Cardiac septum (tissue), 1 donor: ENCODE results near the gene RLF. TPM values are rescaled to one million over a fixed set of nuclear protein-coding genes. Genes with fewer than 3 reads are reported as not detected.
"Not testable (repeated sequence)": the region's sequence is repeated elsewhere in the genome, so short reads cannot be mapped to it uniquely, and the experiment has no call there.

Source experiments
- DNase-seq: peaks from one replicate; pipeline ENCODE4 v3.0.0-alpha.2; 2020; ENCODE audit warnings: low spot score
- intact Hi-C: fragments of 100-400 bp; cut with DNase I; formaldehyde crosslinking; loops from one replicate; pipeline ENCODE4 v1.14.0; 2022
- total RNA-seq: library from RNA; stranded (reverse); fragmentation: NEBNext Ultra II Directional; extraction: Animal tissue kit (Norgen Biotek cat#: 25700); gene quantifications from one replicate; pipeline ENCODE4 v1.2.1, GENCODE V29; 2021
- donor health status: DM: no; HTN: no; CAD: no.

RLF gene
- total RNA-seq, 1 donor from 2014 or later, result 13.8 TPM

DNA sequence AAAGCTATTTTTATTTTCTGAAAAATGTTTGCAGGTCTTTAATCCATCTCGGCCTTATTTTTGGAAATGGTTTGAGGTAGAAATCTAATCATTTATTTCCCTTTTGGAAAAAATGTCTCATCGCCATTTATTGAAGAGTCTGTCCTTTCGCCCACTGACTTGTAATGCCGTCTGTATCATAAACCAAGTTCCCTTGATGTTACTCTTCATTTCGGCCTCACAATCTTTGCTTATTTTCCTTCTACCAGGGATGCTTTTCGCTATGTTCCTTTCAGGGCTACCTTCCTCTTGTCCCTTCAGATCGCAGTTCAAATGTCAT lies 422 bp upstream of the RLF start:
- no peak for DNase-seq
- intact Hi-C loops, result loop anchor here (1.0 to 5.0 kb wide), 2 partner anchors 97 to 157 kb away; partner anchors contain the start of gene COL9A2

DNA sequence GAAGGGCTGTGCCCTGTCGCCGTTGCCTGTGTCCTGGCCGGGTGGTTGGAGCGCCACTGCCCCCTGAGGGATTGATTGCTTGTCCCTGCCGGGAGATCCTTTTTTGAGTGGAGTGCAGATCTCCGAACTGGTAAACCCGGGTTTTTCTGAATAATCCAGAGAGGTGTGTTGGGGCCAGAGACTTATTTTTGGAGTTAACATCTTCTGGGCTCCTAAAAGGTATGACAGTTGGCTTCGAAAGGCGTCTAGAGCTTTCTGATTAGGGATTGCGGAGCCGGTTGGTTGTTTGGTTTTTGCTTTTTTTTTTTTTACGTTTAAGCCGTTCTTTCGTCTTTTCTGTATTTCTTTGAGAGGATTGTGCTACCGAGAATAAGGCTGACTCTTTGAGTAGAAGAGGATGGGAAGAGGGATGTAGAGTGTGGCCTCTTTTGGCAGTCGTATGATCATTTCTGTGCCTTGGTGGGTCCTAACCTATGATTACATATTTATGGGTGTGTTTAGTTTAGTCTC lies 756 bp downstream of the RLF start:
- DNase-seq, result no peak
- intact Hi-C loops, result loop anchor here (1.0 to 5.0 kb wide), 2 partner anchors 95 to 155 kb away; partner anchors contain the start of gene COL9A2

DNA sequence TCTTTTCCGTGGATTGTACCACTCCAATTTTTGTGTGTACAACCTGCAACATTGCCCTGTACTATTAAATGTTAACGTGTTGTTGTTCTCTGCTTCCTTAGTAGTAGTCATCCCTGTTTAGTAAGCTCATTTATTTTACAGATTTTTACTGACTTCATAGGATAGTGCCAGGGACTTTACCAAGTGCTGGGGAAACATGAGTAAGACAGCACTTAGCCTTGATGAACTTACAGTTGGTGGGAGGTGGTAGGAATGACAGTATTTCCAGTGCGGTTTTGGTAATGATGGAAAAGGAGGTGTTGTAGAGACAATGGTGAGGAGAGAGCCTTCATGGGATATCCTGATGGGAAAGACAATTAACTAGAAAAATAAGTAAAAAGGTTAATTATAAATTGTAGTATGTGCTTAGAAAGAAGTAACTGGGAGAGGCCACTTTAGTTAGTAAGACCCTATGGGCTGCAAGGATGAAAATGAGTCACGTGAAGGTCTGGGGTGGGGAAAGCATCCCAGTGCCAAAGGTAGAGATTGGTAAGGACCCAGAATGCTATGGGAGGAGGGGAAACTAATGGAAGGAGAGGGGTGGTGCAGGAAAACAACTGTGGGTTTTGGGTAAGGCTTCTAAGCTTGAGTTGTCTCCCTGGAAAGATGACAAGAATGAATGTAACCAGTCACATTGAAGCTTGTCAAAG lies 1.7 kb downstream of the RLF start:
- DNase-seq, result no peak
- intact Hi-C loops, result loop anchor here (5.0 kb wide), 1 partner anchor 154 kb away; the partner anchor contains the start of gene COL9A2

DNA sequence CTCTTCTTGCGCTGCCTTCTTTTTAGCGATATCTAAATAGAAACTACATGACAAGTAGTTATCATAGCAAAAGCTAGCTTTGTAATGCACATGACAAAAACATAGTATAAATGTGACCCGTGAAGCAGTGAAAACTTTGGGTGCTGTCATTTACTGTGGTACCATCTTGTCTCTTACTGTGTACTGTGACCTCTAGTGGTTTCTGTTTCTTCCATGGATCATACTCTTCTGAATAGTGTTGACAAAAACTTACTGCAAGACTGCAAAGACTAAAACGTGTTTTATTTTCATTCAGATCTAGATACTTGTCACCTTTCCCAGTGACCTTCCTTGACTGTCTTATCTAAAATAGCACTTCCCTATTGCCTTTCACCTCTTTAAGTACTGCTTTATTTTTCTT lies 6.1 kb downstream of the RLF start:
- intact Hi-C loops, result no loop called here
- DNase-seq, result no peak

DNA sequence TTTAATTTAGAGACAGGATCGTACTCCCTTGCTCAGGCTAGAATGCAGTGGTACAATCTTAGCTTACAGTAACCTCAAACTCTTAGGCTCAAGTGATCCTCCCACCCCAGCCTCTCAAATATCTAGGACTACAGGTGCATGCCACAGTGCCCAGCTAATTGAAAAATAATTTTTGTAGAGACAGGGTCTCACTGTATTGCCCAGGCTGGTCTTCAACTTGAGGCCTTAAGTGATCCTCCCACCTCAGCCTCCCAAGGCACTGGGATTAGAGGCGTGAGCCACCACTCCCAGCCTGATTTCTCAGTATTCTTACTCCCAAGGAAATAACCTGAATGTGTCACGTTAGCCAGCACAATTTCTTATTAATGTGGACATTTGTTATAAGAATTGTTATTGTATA lies 9.8 kb downstream of the RLF start:
- DNase-seq, result no peak
- intact Hi-C loops, result no loop called here

DNA sequence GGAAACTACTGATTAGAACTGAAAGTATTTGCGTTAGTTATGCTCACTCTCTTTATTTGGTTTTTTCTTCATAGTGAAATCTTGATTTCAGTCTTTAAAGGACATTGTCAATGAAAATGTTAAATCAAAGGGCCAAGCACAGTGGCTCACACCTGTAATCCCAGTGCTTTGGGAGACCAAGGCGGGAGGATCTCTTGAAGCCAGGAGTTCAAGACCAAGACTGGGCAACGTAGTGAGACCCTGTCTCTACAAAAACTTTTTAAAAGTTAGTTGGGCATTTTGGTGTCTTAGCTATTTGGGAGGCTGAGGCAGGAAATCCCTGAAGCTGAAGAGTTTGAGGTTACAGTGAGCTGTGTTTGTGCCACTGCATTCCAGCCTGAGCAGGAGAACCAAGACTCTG lies 13.6 kb downstream of the RLF start:
- intact Hi-C loops, result no loop called here
- no peak for DNase-seq

DNA sequence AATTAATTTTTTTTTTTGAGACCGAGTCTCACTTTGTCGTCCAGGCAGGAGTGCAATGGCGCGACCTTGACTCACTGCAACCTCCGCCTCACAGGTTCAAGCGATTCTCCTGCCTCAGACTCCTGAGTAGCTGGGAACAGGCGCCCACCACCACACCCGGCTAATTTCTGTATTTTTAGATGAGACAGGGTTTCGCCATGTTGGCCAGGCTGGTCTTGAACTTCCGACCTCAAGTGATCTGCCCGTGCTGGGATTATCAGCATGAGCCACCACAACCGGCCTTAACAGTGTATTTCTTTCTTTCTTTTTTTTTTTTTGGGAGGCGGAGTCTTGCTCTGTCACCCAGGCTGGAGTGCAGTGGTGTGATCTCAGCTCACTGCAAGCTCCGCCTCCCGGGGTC lies 15.8 kb downstream of the RLF start:
- intact Hi-C loops, DNase-seq: not testable (repeated sequence)

DNA sequence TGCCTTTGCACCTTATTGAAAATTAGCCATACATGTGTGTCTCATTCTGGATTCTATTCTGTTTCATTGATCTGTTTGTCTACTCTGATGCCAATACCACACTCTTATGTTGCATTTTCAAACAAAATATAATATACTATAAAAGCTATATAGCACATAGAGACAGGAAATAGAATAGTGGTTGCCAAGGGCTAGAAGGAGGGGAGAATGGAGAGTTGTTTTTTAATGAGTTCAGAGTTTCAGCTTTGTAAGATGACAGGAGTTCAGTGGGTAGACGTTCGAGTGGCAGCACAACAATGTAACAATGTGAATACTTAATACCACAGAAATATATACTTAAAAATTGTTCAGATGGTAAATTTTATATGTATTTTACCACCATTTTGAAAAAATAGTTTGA lies 17.0 kb downstream of the RLF start:
- intact Hi-C loops, result no loop called here
- DNase-seq, result no peak

DNA sequence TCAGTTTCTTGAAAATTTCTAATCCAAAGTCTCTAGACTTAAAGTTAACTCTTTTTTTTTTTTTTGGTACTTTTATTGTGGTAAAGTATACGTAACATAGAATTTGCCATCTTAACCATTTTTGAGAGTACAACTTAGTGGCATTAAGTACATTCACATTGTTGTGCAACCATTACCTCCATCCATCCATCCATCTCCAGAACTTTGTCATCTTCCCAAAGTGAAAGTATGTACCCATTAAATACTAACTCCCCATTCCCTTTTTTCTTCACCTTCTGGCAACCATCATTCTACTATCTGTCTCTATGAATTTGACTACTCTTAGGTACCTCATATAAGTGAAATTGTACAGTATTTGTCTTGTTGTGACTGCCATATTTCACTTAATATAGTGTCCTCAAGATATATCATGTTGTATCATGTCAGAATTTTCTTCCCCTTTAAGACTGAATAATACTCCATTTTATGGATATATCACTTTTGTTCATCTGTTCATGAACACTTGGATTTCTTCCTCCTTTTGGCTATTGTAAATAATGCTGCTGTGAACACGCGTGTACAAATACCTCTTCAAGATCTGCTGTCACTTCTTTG lies 18.4 kb downstream of the RLF start:
- no peak for DNase-seq
- intact Hi-C loops, result no loop called here

DNA sequence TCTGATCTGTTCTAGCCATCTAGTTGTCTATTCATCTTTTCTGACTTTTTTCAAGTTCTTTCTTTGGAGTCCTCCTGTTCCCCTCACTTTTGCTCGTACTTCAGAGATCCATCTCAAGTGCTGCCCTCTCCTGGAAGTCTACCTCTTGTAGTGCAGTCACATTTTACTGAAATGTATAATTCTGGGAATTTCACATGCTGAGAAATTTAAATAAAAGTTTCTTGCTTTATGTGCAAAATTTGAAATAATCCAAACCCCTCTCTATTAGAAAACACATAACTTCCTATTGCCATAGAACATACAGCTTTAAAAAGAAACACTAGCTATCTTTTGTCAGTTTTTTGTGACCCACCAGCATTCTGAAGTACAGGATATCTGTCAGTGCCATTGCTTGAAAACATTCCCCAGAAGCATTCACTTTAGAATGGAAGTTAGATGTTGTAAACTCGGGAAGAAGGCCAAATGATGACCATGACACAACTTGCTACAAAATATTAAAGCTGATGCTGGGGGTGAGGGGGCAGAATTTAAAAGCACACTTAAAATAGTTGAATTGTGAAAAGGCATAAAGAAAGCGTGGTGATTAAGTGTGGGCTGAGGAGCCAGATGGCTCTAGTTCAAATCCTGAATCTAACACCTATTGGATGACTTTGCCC lies 22.0 kb downstream of the RLF start:
- intact Hi-C loops, result no loop called here
- no peak for DNase-seq

DNA sequence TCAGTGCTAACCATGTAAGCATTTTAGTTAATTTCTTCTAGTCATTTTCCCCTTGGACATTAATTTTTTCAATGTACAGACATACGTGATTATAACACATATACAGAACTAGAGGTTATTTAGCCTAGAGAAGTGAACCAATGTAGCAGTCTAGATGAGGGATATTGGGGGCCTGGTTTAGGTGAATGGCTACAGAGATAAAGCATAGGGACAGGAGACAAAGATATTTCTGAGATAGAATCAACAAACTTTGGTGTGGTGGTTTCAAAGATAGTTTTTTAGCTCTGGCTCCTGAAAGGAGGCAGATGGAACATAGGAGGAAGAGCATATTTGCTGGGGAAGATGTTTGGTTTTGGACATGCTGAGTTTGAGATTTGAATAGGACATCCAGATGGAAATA lies 23.0 kb downstream of the RLF start:
- no peak for DNase-seq
- intact Hi-C loops, result no loop called here

DNA sequence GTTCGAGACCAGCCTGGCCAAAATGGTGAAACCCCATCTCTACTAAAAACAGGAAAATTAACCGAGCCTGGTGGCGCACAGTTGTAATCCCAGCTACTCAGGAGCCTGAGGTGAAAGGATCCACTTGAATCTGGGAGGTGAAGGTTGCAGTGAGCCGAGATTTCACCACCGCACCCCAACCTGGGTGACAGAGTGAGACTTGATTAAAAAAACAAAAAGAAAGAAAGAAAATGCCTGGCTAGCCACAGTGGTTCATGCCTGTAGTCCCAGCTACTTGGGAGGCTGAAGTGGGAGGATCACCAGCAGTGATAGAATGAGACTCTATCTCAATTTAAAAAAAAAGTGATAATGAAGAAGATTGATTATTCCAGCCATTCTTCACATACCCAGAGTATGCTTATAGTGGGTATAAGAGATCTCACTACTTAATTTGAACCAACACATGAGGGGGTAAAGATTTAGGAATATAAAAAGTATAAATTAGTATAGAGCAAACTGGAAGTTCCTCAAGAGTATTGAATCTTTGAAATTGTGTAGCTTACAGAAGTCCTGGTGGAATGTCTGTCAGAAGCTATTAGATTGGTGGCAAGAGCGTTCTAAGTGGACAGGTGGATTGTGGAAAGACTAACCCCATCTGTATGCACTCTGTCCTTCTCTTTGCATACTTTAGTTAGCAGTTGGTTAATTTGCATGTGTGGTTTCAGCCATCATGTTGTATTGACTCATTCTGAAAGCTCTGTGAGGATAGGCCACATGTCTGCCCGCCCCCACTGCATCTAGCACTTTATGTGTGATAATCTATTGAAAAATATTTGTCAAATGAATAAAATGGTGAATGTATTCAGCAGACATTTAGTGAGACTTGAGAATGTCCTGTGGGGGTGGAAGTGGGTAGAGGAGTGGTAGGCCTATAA lies 25.0 kb downstream of the RLF start:
- intact Hi-C loops, result no loop called here
- DNase-seq, result no peak

DNA sequence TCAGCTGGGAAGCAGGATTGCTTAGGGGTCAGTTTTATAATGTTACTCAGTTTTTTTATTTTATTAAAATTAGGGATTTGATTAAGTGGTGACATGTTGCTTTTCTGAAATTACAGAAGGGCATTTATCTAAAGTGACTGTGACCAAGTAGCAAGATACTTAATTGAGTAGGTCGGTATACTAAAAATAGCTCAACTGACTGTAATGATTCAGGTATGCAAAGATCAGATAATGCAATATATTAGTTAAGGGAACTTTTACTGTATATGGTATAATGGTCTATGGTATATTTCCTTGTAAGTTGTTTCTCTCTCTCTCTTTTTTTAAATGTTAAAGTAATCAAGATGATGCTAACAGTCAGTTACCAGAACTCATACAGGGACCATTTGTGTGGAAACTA lies 26.2 kb downstream of the RLF start:
- DNase-seq, result no peak
- intact Hi-C loops, result no loop called here

DNA sequence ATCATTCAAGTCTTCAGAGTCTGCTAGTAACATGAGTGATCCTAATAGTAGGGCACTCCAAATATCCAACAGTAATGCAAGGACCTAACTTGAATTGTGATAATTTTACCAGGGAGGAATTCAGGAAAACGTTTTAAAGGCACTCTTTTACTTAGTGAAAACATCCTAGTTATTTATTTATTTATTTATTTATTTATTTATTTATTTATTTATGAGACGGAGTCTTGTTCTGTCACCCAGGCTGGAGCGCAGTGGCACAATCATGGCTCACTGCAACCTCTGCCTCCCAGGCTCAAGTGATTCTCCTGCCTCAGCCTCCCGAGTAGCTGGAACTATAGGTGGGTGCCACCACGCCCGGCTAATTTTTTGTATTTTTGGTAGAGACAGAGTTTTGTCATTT lies 33.5 kb downstream of the RLF start:
- intact Hi-C loops, DNase-seq: not testable (repeated sequence)

DNA sequence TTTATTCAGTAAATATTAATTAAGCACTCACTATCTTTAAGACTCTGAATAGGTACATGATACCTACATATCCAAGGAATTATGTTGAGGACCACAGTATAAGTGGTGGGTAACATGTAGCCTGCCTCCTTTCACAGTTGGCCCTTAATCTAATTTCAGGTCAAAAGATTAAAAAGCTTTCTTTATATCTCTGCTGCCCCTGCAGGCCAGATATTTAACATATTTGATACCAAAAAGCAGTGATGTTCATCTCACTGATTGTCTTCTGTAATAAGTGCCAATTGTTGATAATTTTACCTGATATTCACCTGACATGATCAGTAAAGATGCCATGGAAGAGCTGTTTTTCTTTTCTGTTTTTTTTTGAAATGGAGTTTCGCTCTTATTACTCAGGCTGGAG lies 36.5 kb downstream of the RLF start:
- intact Hi-C loops, result no loop called here

DNA sequence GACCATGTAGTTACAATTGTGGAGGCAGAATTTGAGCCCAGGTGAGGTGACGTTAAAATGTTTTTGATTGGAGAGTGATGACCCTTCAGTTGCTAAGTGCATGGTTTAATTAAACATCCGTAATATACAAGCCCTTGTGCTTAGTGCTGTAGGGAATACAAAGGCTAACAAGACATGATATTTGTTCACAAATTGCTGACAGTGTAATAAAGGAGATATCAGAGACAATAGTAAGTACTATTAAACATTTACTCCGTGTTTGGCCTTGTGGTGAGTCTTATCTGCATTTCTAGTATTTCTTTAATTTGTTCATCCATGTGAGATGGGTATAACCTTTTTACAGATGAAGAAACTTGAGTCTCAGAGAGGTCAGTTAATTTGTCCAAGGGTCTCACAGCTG lies 37.9 kb downstream of the RLF start:
- intact Hi-C loops, result no loop called here
- DNase-seq, result no peak

More for the DNA sequence above, 36.5 kb downstream of the RLF start:
- DNase-seq, result no peak

DNA sequence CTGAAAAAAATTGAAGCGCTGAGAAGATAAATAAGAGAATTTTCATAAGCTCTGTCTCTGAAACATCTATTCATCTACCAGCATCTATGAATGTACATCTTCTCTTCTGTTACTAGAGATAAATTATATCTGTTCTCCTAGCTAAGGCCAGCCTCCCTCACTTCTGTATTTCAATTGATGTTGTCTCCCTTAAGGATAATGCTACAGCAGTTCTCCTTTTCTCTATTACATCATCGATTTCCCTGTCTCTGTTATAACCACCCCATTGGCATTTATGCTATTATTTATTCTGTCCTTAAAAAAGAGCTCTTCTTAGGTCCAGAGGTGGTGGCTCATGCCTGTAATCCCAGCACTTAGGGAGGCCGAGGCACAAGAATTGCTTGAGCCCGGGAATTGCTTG lies 43.7 kb downstream of the RLF start:
- intact Hi-C loops, result no loop called here
- no peak for DNase-seq

DNA sequence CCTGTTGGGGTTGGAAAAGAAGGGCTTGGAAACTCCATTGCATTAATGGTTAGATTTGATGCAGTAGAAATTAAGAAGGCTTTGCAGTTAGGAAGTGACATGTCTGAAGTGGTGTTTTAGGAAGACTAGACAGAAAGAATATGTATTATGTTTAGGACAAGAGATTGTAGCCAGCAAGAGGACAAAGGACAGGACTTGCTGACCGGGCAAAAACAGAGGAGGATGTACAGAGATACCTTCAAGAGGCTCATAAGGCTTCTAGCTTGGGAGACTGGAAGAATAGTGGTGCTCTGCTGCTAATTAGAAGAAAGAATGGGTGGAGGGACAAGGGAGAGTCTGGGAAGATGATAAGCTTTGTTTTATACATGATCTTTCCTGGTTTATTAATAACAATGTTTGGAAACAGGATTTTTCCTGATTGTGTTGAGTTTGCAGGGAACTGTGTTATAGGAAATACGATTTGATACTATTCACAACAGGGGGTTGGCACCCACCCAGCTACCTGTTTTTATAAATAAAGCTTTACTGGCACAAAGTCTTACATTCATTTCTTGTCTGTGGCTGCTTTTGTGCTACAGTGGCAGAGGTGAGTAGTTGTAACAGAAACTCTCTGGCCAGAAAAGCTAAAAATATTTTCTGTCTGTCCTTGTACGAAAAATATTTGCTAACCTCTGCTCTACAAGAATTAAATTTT lies 49.5 kb downstream of the RLF start:
- DNase-seq, result no peak

DNA sequence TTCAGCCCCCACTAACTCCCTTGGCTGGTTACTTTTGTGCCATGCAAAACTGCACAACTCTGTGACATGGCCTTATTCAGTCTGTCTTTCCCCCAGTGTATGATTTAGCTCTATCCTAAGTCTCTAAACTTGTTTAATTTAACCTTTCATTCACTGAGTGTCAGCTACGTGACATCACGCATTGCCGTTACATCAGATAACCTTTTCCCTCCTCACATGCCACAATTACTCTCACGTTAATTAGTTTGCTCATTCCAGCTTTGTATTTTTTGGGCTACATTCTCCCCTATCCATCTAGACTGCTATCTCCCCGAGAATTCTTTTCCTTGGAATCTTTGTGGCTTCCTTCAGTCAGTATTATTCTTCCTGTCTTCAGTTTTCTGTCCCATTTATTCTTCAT lies 57.1 kb downstream of the RLF start:
- intact Hi-C loops, result no loop called here
- no peak for DNase-seq

More for the DNA sequence above, 49.5 kb downstream of the RLF start:
- intact Hi-C loops, result no loop called here
